Urothelium cell line (cell line): ENCODE measurements around the gene CCSER1.

Source experiments
- DNase-seq: peaks from one replicate; pipeline ENCODE4 v3.0.0; 2011; ENCODE audit warnings: low spot score, mixed read lengths
- FAIRE-seq: peaks from 2 replicates; lab custom pipeline; 2011; peaks lifted over from hg19 to GRCh38; lab: Jason Lieb, UNC

The CCSER1 gene

DNA sequence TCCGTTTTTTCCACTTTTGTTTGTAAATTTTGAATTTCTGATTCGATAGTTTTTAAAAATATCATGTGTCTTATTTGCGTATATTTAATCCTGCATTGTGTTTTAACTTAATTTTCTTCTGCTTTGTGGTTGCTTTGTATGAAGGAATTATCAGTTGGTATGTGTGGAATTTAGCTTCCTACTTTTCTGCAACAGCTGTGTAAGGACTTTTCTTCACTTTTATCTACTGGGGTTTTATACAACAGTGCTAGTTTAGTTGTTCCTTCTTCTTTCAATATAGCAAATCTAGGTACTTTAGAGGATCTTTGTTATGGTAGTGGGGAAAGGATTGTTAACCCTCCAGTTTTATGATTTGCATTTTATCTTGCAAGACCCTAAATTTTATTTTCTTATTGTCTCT is 410.3 kb downstream of the CCSER1 start:
- DNase-seq (peak; percentile 4), FAIRE-seq (no peak)

DNA sequence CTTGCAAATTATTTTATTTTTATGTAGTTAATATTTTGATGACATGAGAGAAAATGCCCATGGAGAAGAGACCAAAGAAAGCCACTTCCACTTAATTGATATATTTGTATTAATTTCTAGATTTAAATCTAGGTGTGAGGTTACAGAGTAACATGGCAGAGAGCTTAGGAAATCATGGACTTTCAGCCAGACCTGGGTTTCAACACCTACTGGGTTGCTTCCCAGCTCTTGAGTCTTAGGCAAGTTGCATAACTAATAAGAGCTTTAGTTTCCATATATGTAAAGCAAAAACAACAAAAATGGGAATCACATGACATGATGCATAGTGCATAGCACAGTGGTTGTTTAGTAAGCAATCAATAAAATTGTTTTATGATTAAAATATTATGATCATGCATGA is 413.3 kb downstream of the CCSER1 start:
- DNase-seq, result no peak
- FAIRE-seq, result no peak

DNA sequence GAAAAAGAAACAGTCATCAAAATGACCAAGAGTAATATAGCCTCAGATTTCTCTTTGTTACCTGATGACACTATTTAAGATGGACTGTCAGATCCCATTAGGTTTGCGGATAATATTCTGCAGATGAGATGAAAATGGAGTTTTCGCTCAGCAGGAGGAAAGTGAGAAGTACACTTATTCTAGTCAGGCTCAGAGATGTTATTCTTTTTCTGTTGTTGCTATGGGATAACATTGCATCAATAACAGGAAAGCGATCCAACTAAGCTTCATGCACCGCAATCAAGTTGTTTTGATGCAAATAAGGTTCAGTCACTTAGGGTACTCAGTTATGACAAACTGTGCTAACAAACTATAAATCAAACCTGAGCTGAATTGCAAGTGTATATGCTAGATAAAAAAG is 415.0 kb downstream of the CCSER1 start:
- DNase-seq (no peak), FAIRE-seq (no peak)

DNA sequence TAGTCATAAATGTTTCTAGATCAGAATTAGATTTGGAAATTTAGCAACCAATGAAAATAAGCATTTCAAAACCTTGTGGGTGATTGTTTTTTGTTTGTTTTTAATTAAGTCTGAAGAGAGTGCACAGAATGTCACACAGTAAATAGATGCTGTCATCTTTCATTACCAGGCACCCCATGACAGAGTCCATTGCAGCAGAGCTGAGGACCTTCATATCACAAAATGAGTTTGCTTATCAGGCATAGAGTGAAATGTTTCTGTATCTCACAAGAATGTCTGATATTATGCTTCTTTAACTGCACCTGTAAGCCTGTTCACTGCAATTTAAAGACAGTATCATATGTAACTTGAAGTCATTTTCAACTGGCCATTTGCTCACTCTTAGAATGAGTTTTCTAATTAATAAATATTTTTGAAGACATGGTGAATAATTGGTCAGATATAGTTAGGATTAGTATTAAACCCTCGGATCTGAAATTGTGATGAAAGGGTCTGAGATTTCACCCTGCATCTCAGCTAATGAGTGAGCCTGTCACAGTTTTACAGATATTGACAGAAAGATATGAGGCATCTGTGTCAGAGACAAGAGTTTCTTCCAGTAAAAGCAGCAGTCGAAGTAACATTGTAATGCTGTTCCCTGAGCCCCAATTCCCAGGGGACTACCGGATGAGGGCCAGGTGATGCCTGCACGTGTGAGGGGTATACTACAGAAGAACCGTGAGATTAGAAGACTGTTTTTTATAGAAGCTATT is 416.4 kb downstream of the CCSER1 start:
- DNase-seq (no peak), FAIRE-seq (no peak)

DNA sequence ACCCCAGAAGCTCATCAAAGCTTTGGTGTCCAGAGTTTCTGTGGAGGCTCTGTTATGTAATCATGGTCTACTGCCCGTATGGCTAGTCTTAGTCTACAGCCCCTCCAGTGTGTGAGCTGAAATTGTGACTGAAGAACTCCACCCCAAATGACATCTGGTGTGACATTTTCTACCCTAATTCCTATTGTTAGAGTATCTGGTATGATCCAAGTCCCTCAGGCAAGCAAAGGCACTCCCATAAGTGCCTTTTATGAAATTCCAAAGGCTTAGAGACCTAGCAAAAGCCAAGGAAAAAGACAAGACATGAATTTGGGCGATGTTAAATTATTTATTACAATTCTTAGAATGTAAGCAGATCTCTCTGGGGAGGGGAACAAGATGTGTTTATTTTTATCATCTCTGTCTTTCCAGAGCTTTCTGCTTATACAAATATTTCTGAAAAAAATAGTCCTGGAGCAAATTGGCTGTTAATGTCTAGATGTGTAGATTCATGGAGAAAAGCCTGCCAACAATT is 417.4 kb downstream of the CCSER1 start:
- FAIRE-seq, result no peak
- no peak for DNase-seq

DNA sequence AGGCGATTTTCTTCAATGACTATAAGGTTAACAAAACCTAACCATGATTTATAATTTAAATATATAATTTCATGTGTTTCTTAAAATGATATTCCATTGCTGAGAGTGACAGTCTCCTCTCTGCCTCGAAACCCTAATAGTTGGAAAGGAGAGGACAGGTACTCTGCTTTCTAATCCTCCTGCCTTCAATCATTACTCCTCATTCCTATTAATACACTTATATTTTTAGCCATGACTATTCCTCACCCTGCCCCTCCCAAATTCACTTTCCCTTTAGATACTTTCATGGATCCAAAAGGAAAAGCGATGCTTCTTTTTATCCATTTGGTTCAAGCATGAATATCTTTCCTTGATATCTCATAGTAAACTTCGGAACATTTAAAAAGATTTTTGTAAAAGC is 418.2 kb downstream of the CCSER1 start:
- FAIRE-seq (no peak), DNase-seq (no peak)

DNA sequence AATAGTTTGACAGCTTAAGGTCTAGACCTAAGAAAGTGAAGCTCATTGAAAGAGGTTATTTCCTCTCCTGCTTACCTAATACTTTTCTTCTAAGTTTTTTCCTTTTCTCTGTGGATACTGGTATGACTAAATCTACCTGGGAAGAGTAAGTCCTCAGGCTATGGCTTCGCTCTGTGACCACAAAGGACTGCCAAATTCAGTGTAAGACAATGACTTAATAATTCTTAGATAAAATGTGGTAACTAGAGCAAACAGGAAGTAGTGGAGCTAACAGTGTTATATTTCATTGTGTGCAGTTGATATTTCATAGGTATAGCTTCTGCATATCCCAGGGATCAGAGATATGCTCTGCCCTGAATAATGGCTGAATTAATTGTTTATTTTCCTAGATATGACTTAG is 418.9 kb downstream of the CCSER1 start:
- peak; percentile 9 for DNase-seq
- no peak for FAIRE-seq

DNA sequence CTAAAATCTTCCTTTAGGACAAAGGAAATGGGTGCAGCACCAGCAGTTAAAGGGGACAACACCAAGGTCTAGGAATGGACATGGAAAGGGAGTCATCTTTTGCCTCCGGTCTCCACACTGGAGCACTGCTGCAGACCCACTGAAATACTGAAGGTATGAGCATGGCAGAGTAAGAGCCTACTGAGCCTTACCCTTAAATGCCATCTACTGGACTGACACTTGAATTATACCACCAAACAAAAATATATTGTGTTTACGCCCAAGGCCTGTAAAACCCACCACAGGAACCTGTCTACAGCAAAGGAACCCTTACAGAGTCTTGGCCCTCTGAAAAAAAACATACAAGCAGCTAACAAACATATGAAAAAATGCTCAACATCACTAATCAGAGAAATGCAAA is 443.4 kb downstream of the CCSER1 start:
- DNase-seq, result no peak
- FAIRE-seq, result no peak

DNA sequence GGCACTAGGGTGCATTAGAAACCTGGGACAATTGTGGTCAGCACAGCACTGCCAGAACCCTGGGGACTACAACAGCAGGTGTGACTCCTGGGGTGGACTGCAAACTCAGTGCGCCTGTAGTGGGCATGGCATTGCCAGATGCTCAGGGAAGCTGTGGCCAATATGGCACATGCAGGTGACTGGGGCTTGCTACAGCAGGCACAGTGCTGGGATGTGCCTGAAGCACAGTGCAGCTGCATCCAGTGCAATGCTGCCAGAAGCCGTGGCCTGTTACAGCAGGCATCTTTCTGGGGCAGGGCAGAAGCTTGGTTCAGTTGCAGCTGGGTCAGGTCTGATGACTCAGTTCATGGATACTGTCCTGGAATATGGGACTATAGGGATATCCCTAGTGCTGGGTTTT is 445.8 kb downstream of the CCSER1 start:
- FAIRE-seq (no peak), DNase-seq (no peak)

DNA sequence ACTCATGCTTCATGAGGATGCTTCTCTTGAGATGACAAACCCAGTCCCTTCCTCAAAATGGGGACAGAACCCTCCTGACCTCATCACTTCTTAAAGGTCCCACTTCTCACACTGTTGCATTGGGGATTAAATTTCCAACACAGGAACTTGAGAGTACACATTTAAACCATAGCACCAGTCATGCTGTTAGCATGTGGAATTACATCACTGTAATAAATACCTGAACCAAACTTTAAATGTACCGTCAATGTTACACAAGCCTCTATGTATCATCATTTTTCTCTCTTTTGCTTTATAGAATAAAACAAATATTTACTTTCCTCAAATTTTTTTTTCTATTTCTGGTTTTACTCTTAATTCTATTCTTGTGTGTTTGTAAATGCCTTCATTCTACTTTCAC is 448.2 kb downstream of the CCSER1 start:
- FAIRE-seq (no peak), DNase-seq (no peak)

DNA sequence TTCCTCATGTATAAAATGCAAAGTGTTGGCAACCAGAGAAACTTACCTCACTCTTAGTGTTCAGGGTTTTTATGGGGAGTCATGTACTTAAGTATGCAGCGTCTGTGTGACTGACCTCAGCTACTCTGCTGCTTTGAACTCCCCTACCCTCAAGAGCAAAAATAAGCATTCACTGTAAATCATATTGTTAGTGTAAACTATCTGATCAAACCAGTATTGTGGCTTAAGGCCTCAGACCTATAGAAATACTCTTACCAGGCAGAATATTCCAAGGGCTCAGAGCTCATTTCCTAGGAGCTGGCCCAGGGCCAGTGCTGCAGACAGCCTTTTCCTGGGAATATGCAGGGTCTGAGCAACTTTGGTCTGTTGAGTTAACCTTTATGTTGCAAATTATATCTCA is 453.1 kb downstream of the CCSER1 start:
- FAIRE-seq (no peak), DNase-seq (no peak)

DNA sequence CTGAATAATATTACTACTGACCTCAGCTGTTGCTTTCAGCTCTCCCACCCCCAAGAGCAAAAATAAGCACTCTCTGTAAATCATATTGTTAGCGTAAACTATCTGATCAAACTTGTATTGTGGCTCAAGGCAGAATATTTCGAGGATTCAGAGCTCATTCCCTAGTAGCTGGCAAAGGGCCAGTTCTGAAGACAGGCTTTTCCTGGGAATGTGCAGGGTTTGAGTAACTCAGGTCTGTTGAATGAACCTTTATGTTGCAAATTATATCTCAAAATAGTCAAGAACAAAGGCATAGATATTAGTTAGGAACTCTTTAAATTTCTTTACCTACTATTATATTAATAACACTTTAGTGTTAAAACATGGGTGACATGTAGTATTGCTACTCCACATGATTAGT is 454.9 kb downstream of the CCSER1 start:
- FAIRE-seq (no peak), DNase-seq (no peak)

DNA sequence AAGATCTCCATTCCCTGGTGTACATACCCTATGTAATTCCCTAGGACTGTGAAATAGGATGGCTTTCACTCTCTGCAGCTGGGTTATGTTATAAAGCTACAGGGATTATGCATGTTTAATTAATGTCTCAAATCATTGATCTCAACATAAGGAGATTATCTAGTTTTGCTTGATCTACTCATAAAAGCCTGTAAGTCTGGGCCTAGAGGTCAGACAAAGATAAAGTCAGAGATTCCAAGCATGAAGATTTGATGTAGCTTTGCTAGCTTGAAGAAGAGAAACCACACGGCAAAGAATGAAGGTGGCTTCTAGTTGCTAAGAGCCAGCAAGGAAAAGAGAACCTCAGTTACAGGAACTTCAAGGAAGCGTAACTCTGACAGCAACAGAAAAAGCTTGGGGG is 456.9 kb downstream of the CCSER1 start:
- FAIRE-seq (no peak), DNase-seq (no peak)

DNA sequence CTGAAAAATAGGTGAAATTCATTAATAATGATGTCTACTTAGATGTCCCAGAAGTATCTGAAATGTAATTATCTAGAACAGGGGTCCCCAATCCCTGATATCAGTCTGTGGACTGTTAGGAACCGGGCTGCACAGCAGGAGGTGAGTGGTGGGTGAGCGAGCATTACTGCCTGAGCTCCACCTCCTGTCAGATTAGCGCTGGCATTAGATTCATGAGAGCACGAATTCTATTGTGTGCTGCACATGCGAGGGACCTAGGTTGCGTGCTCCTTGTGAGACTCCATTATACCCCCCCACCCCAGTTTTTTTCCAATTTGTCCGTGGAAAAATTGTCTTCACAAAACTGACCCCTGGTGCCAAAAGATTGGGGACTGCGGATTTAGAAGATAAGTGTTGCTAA is 458.8 kb downstream of the CCSER1 start:
- FAIRE-seq (no peak), DNase-seq (no peak)

DNA sequence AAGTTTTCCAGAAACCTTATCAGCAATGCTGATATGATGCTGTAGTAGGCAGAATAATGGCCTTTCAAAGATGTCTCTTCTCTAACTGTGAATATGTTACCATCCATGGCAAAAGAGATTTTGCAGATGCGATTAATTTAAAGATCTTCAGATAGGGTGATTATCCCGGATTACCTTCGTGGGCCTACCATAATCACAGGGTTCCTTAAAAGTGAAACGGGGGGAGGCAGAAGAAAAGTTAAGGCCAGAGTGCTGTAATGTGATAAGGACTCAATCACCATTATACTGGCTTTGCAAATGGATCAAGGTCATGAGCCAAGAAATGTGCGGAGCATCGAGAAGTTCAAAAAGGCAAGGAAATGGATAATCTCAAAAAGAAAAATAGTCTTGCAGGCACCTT is 459.6 kb downstream of the CCSER1 start:
- FAIRE-seq (no peak), DNase-seq (no peak)

DNA sequence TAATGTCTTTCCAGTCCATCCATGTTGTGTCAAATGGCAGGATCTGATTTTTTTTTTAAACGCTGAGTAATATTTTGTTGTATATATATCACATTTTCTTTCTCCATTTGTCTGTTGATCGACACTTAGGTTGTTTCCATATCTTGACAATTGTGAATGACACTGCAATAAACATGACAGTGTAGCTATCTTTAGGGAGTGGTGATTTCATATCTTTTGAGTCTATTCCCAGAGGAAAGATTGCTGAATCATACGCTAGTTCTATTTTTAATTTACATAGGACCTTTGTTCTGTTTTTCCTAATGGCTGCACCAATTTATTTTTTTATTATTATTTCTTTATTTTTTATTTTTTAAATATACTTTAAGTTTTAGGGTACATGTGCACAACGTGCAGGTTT is 470.7 kb downstream of the CCSER1 start:
- DNase-seq, result no peak
- FAIRE-seq, result no peak

DNA sequence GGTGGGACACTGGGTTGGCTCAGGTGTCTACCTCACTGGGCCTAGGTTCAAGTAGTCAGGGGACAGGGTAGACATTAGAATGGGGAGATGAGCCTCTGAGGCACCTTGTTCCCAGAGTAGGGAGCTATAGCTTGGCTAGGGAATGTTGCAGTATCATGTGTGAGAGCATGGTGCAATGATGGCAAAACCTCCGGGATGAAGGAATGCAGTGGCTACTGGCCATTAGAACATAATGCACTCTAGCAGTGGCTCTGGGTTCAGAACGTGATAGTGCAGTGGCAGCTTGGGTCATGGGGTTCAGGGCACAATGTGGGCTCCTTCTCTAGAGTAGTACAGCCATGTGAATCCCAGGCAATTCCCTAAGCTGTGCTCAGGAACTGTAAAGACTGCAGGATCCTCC is 471.5 kb downstream of the CCSER1 start:
- DNase-seq, result no peak
- no peak for FAIRE-seq

DNA sequence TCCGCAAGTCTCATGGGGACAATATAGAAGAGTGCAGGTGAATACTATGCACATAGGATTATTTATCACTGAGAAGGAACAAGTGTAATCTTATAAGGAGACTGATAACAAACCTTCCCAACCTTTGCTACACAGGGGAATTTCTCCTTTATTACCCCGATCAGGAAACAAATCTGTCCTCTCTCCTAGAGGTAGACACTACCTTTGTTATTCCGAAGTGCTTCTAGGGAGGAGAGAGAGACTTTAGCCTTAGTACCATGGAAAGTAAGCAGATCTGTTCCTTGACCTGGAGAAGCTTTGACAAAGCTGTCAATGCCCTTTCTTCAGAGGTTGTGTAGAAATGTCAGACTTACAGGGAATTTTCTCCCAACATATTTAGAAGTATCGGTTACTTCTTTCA is 475.5 kb downstream of the CCSER1 start:
- FAIRE-seq (no peak), DNase-seq (no peak)

DNA sequence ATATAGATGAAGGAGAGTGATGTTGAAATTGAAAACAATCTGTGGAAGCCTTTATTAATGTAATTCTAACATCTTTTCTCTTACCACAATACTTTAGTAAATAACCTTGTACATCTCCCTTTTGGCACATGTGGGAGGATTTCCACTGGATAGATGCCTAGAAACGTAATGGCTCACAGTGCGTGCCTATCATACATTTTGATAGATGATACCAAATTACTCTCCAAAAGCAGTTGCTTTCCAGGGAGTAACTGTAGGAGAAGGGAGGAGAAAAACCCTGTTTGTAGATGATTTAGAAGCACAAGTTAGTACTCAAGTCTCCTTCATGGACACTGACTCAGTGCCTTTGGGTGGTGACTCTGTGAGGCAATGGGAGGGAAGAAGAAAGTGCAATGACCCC is 476.3 kb downstream of the CCSER1 start:
- DNase-seq, result no peak
- no peak for FAIRE-seq

DNA sequence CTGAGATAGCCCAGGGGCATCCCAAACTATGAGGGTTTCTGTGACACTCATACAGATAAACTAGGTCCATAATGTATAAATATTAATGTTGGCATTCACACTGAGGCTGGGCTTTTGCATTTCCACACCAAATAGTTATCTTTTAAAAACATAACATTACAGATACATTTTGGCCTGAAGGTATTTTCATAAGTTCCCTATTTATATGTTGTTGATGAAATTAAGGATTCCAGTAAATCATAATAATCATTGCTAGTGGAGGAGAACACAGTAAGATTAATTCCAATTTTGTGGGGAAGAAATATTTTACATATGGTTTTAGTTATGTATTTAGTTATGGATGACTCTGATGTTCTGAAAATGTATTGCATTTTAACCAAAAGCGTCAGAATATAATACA is 479.6 kb downstream of the CCSER1 start:
- no peak for DNase-seq
- no peak for FAIRE-seq

DNA sequence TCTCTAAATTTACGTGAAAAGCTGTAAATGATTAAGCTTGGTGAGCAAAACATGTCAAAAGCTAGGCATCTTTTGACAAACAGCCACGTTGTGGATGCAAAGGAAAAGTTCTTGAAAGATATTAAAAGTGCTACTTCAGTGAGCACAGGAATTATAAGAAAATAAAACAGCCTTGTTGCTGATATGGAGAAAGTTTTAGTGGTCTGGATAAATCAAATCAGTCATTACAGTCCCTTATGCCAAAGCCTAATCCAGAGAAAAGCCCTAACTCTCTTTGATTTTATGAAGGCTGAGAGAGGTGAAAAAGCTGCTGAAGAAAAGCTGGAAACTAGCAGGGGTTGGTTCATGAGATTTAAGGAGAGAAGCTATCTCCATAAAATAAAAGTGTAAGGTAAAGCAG is 487.2 kb downstream of the CCSER1 start:
- DNase-seq (no peak), FAIRE-seq (no peak)

DNA sequence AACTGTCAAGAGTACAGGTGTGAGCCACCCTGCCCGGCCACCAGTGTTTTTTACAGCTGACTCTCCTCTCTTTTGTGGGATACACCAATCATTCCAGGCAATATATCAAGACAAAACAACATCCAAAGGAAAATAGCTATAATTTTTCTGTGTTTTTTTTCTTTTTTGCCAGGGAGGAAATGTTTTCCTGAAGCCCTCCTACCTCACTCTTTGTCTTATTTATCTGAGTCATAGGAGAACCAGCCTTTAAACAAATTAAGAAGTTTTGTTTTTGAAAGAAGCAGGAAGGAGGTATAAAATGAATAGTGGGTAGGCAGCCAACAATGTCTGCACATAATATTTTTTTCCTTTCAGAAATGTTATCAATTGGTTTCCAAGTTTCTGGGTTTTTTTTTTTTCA is 493.9 kb downstream of the CCSER1 start:
- FAIRE-seq (no peak), DNase-seq (no peak)

DNA sequence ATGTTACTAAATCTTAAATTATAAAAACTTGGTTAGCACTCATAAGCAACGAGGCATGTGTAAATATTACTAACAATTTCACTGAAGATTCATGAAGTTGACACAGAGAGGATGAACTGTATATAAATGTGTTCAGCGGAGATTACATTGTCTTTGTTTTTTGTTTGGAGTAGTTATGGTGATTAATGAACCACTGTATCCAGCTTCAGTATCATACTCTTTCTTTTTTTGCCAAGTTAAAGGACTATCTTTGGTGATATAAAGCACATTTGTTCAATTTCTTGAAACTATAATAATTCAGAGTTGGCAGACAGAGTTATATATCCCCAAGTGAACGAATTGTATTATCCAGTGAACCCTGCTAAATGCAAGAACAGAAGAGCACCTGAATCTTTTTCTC is 497.6 kb downstream of the CCSER1 start:
- DNase-seq (no peak), FAIRE-seq (no peak)
